PC-9 (cell line): Measurements from ENCODE around the gene SACM1L. TPM values are rescaled to one million over a fixed set of nuclear protein-coding genes. Genes with fewer than 3 reads are reported as not detected.
A peak's percentile ranks its signal among the peaks of the same experiment; 100 is the strongest.

Experiments used
- BruUV-seq: library from RNA; stranded (reverse); fragments of 400-500 nt; replicated peaks from 2 replicates; lab custom pipeline; 2021; lab: Mats Ljungman, UMichigan
- CTCF ChIA-PET: fragments of 300-600 bp; sonication (Branson Sonifier 250); formaldehyde crosslinking; loops from one replicate; lab custom pipeline; 2022; ENCODE audit warnings: antibody characterized with exemption; lab: Charles Lee
- POLR2A ChIA-PET: fragments of 300-600 bp; sonication (Branson Sonifier 250); formaldehyde crosslinking; loops from one replicate; lab custom pipeline; 2022; ENCODE audit warnings: antibody characterized with exemption; ENCODE audit not compliant: unreplicated experiment; lab: Charles Lee
- DNase-seq, 2 experiments: peaks; one replicate each; pipeline versions ENCODE4 v3.0.0 to v3.0.0-alpha.2; 2015 to 2022; ENCODE audit warnings: mixed read lengths in 1 of 2
- H2AFZ ChIP-seq: fragments of 200-600 bp; sonication (generic); 2 replicates; pipeline ENCODE4 v1.8.1; 2017; ENCODE audit warnings: antibody characterized with exemption
- H3F3A ChIP-seq: fragments of 200-600 bp; sonication (generic); 2 replicates; pipeline ENCODE4 v1.8.1; 2017; ENCODE audit warnings: antibody characterized with exemption, mild to moderate bottlenecking, low read depth; ENCODE audit not compliant: insufficient read depth
- H3K27ac ChIP-seq: fragments of 200-600 bp; sonication (generic); 2 replicates; pipeline ENCODE4 v1.6.1; 2016; ENCODE audit warnings: mixed run types
- H3K27me3 ChIP-seq: fragments of 200-600 bp; sonication (generic); 2 replicates; pipeline ENCODE4 v1.6.1; 2016; ENCODE audit warnings: low read depth, mixed run types; ENCODE audit not compliant: insufficient read depth
- H3K36me3 ChIP-seq: fragments of 200-600 bp; sonication (generic); 2 replicates; pipeline ENCODE4 v1.6.1; 2016; ENCODE audit warnings: low read depth, mixed run types
- H3K4me1 ChIP-seq: fragments of 200-600 bp; sonication (generic); replicated peaks from 2 replicates; pipeline ENCODE4 v1.6.1; 2016; ENCODE audit warnings: mixed run types; ENCODE audit not compliant: insufficient read depth
- H3K4me2 ChIP-seq: fragments of 200-600 bp; sonication (generic); 2 replicates; pipeline ENCODE4 v1.6.1; 2017; ENCODE audit warnings: mixed run types
- H3K4me3 ChIP-seq: fragments of 200-600 bp; sonication (generic); 2 replicates; pipeline ENCODE4 v1.6.1; 2016; ENCODE audit warnings: mixed run types
- H3K79me2 ChIP-seq: fragments of 200-600 bp; sonication (generic); 2 replicates; pipeline ENCODE4 v1.6.1; 2017; ENCODE audit warnings: low read depth, mixed run types
- H3K9me2 ChIP-seq: fragments of 200-600 bp; sonication (generic); 2 replicates; pipeline ENCODE4 v1.8.1; 2017; ENCODE audit warnings: mild to moderate bottlenecking; ENCODE audit not compliant: insufficient read depth
- H3K9me3 ChIP-seq: fragments of 200-600 bp; sonication (generic); 2 replicates; pipeline ENCODE4 v1.8.1; 2016; ENCODE audit warnings: low read depth; ENCODE audit not compliant: insufficient read depth
- H4K20me1 ChIP-seq: fragments of 200-600 bp; sonication (generic); 2 replicates; pipeline ENCODE4 v1.8.1; 2017; ENCODE audit not compliant: insufficient read depth
- EZH2 ChIP-seq: fragments of 200-600 bp; sonication (generic); IDR thresholded peaks from 2 replicates; pipeline ENCODE4 v1.8.0; 2017; ENCODE audit warnings: antibody characterized with exemption, low read depth
- intact Hi-C: fragments of 100-400 bp; cut with micrococcal nuclease; formaldehyde crosslinking; loops from one replicate; pipeline ENCODE4 v1.10.0; 2022; ENCODE audit not compliant: unreplicated experiment
- total RNA-seq: library from RNA; stranded (reverse); gene quantifications from 2 replicates; pipeline ENCODE4 v1.2.3, GENCODE V29; 2021
- TF ChIP-seq, protein P1 (sequence below): fragments of 200-600 bp; sonication (generic); conservative IDR thresholded peaks from 2 replicates; pipeline ENCODE4 v1.6.1; 2017; ENCODE audit warnings: mixed run types, antibody characterized with exemption, mild to moderate bottlenecking, moderate library complexity

The SACM1L gene
- total RNA-seq, 1 experiment from 2014 or later: 33.9 TPM

DNA sequence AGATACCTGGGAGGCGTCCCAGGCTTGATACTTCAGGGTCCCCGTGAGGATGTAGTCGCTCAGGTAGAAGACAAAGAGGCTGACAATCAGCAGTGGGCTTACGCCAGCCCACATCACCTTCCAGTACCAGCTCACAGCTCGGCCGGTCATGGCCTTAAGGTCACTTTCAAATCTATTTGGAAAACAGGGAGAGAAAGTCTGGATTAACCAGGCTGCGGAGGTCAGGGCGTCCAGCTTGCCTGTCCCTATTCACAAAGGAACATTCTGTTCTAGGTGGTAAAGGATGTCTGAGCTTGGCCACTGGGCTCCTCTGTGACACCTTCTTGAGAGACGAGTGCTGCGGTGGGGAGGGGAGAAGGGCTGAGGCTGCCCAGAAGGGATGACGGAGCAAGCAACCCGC lies 70.7 kb downstream of the SACM1L start:
- BruUV-seq: no TSS peak
- ChIA-PET POLR2A (interaction anchor here (0.6 kb wide), 1 partner anchor 621 kb away, joined by 5 read pairs; no protein-coding TSS in a partner anchor), CTCF (interaction anchor here (0.6 to 2.0 kb wide), 3 partner anchors 73 to 319 kb away, joined by 5 read pairs; no protein-coding TSS in a partner anchor)
- DNase-seq: no peak
- Histone ChIP-seq H3K4me2 (no peak overlapping the region), H3K4me3 (no peak overlapping the region), H3K27me3 (no peaks in the 10 kb centered on the region), H3K36me3 (no peaks in the 10 kb centered on the region), H3F3A (no peaks in the 10 kb centered on the region), H3K4me1 (no peaks in the 10 kb centered on the region), H3K9me3 (no peaks in the 10 kb centered on the region), H2AFZ (no peak overlapping the region), H3K9me2 (no peaks in the 10 kb centered on the region), H3K79me2 (no peaks in the 10 kb centered on the region), H3K27ac (no peak overlapping the region), H4K20me1 (no peaks in the 10 kb centered on the region)
- intact Hi-C loops: loop anchor here (2.0 to 5.0 kb wide), 3 partner anchors 57 to 169 kb away; no protein-coding TSS in a partner anchor
- no peak for TF ChIP-seq EZH2
- TF ChIP-seq, protein P1, sequence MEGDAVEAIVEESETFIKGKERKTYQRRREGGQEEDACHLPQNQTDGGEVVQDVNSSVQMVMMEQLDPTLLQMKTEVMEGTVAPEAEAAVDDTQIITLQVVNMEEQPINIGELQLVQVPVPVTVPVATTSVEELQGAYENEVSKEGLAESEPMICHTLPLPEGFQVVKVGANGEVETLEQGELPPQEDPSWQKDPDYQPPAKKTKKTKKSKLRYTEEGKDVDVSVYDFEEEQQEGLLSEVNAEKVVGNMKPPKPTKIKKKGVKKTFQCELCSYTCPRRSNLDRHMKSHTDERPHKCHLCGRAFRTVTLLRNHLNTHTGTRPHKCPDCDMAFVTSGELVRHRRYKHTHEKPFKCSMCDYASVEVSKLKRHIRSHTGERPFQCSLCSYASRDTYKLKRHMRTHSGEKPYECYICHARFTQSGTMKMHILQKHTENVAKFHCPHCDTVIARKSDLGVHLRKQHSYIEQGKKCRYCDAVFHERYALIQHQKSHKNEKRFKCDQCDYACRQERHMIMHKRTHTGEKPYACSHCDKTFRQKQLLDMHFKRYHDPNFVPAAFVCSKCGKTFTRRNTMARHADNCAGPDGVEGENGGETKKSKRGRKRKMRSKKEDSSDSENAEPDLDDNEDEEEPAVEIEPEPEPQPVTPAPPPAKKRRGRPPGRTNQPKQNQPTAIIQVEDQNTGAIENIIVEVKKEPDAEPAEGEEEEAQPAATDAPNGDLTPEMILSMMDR: no peak

DNA sequence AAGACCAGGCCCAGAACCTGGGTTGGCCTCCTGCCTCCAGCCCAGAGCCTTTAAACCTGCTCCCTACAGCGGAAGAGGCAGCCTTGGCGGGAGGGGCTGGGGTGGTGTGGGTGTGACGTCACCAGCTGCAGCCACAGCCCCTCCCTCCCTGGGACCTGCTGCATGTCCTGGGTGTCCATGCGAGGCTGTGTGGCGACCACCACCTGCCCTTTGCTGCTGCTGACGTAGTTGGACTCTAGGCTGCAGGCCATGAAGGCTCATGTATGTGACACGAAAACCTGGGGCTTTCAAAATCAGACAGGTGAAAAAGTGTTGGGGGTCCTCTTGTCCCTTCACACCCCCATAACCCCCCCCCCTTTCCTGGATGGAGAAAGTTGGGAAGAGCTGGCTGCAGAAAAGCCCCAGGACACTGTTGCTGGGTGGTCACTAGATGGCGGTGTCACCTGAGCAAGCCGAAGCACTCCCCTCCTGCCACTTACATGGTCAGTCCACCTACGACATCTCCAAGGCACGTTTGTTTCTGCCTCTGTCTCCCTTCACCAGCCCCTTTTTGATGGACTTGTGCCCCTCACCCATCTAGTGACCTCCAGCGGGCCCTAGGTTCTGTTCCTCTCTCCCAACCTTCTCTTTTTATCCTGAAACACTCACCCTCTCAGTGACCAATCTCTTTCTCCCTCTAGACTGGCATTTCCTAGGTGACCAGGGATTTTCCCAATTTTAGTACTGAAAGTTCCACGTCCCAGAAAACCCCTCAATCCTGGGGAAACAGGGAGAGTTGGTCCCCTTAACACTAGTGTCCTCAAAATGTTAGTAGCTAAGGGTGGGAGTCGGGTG lies 71.9 kb downstream of the SACM1L start:
- Histone ChIP-seq H3K9me2 (no peaks in the 10 kb centered on the region), H3K4me1 (no peaks in the 10 kb centered on the region), H3K27ac (no peak overlapping the region), H3F3A (no peaks in the 10 kb centered on the region), H3K4me3 (no peak overlapping the region), H3K4me2 (peak overlapping the region; percentile 17), H4K20me1 (no peaks in the 10 kb centered on the region), H3K36me3 (no peaks in the 10 kb centered on the region), H2AFZ (0 out of 2 replicates have a peak overlapping the region, but pooled peaks have one; percentile 25), H3K27me3 (no peaks in the 10 kb centered on the region), H3K9me3 (no peaks in the 10 kb centered on the region), H3K79me2 (no peaks in the 10 kb centered on the region)
- intact Hi-C loops: loop anchor here (1.0 to 5.0 kb wide), 6 partner anchors 56 to 611 kb away; no protein-coding TSS in a partner anchor
- no TSS peak for BruUV-seq
- ChIA-PET POLR2A (no interaction called here), CTCF (interaction anchor here (0.6 to 2.0 kb wide), 8 partner anchors 71 to 1086 kb away, joined by 3 to 7 read pairs (median 5); no protein-coding TSS in a partner anchor)
- no peak for TF ChIP-seq EZH2
- TF ChIP-seq, protein P1: peak; percentile 81
- peak; percentile 43 to 48 for DNase-seq

DNA sequence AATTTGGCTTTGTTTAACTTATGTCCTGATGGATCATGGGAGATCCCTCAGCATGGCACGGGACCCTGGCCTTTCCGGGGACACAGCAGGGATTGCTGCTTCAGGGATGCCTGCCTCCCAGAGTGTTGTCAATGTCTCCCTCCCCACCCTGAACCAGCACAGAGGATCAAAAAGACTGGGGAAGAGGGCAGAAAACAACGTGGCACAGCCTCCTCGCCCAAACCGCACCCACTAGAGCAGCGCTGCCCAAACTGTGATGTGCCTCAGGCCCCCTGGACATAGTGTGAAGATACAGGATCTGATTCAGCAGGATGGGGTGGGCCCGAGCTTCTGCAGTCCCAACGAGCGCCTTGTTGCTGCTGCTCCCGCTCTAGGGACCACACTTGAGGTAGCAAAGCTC lies 72.6 kb downstream of the SACM1L start:
- no peaks in the 10 kb centered on the region for H3K79me2 ChIP-seq
- intact Hi-C loops: loop anchor here (1.0 to 5.0 kb wide), 6 partner anchors 55 to 610 kb away; no protein-coding TSS in a partner anchor
- H2AFZ ChIP-seq: no peak overlapping the region
- H4K20me1 ChIP-seq: no peaks in the 10 kb centered on the region
- H3K4me1 ChIP-seq: no peaks in the 10 kb centered on the region
- H3K27me3 ChIP-seq: no peaks in the 10 kb centered on the region
- no peaks in the 10 kb centered on the region for H3K9me3 ChIP-seq
- ChIA-PET POLR2A (no interaction called here), CTCF (interaction anchor here (2.0 kb wide), 1 partner anchor 71 kb away, joined by 5 read pairs; no protein-coding TSS in a partner anchor)
- no TSS peak for BruUV-seq
- H3K4me2 ChIP-seq: no peak overlapping the region
- no peaks in the 10 kb centered on the region for H3F3A ChIP-seq
- TF ChIP-seq, protein P1: no peak
- TF ChIP-seq EZH2: no peak
- H3K27ac ChIP-seq: no peak overlapping the region
- H3K9me2 ChIP-seq: no peaks in the 10 kb centered on the region
- DNase-seq: no peak
- H3K4me3 ChIP-seq: no peak overlapping the region
- no peaks in the 10 kb centered on the region for H3K36me3 ChIP-seq
